Measurements from ENCODE around the gene TYW3.
"Not testable (repeated sequence)": the region's sequence is repeated elsewhere in the genome, so short reads cannot be mapped to it uniquely, and the experiment has no call there.

- not testable (repeated sequence) for TF ChIP-seq CTCF (IDR thresholded peaks at IDR 0.05); ATF2 (CRISPR knock-in tag; IDR thresholded peaks at IDR 0.05; ENCODE audit: borderline replicate concordance, low read depth); IRF2 (CRISPR knock-in tag; IDR thresholded peaks at IDR 0.05; ENCODE audit: borderline replicate concordance, low read depth); CREM (CRISPR knock-in tag; IDR thresholded peaks at IDR 0.05); PRDM15 (CRISPR knock-in tag; IDR thresholded peaks at IDR 0.05); E2F4 (CRISPR knock-in tag; IDR thresholded peaks at IDR 0.05; ENCODE audit: borderline replicate concordance, low read depth); IRF1 (CRISPR knock-in tag; IDR thresholded peaks at IDR 0.05); ATF3 (CRISPR knock-in tag; conservative IDR thresholded peaks at IDR 0.05); ZSCAN18 (CRISPR knock-in tag; IDR thresholded peaks at IDR 0.05)
- TF ChIP-seq, protein P1, sequence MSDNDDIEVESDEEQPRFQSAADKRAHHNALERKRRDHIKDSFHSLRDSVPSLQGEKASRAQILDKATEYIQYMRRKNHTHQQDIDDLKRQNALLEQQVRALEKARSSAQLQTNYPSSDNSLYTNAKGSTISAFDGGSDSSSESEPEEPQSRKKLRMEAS (CRISPR knock-in tag; IDR thresholded peaks at IDR 0.05): not testable (repeated sequence)
- TF ChIP-seq, protein P2, sequence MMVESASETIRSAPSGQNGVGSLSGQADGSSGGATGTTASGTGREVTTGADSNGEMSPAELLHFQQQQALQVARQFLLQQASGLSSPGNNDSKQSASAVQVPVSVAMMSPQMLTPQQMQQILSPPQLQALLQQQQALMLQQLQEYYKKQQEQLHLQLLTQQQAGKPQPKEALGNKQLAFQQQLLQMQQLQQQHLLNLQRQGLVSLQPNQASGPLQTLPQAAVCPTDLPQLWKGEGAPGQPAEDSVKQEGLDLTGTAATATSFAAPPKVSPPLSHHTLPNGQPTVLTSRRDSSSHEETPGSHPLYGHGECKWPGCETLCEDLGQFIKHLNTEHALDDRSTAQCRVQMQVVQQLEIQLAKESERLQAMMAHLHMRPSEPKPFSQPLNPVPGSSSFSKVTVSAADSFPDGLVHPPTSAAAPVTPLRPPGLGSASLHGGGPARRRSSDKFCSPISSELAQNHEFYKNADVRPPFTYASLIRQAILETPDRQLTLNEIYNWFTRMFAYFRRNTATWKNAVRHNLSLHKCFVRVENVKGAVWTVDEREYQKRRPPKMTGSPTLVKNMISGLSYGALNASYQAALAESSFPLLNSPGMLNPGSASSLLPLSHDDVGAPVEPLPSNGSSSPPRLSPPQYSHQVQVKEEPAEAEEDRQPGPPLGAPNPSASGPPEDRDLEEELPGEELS (CRISPR knock-in tag; IDR thresholded peaks at IDR 0.05): not testable (repeated sequence)
- TF ChIP-seq, protein P3, sequence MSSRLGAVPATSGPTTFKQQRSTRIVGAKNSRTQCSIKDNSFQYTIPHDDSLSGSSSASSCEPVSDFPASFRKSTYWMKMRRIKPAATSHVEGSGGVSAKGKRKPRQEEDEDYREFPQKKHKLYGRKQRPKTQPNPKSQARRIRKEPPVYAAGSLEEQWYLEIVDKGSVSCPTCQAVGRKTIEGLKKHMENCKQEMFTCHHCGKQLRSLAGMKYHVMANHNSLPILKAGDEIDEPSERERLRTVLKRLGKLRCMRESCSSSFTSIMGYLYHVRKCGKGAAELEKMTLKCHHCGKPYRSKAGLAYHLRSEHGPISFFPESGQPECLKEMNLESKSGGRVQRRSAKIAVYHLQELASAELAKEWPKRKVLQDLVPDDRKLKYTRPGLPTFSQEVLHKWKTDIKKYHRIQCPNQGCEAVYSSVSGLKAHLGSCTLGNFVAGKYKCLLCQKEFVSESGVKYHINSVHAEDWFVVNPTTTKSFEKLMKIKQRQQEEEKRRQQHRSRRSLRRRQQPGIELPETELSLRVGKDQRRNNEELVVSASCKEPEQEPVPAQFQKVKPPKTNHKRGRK (CRISPR knock-in tag; IDR thresholded peaks at IDR 0.05; ENCODE audit: borderline replicate concordance): not testable (repeated sequence)
These were observed 12.3 kb downstream of the TYW3 start for GRCh38 chr1:74745247-74745646.
